ENCODE measurements around the gene DTNA.

Gene DTNA

DNA sequence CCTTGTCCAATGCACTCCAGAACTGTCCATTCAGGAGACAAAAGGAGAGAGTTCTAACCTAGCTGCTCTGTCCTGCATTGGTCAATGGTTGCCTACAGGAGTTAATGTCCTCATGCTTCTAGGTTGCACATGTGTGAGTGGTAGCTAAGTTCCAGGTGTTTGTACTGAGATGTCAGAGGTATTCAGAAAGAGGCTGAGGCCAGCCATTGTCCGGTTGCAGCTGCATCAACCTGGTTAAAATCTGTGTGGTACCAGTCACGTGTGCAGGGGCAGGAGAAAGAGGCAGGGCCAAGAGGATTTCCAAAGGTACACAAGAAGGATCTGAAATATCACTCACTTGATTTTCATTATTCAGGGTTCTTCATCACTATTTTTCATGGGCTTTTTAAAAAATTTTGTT, 70.8 kb downstream of the DTNA start:
- DNase-seq (ENCODE audit: low read depth), result no peak
- H3K4me3 ChIP-seq (replicated peaks; ENCODE audit: low read depth, low read length), result no peak overlapping the region
- TF ChIP-seq, protein P1, sequence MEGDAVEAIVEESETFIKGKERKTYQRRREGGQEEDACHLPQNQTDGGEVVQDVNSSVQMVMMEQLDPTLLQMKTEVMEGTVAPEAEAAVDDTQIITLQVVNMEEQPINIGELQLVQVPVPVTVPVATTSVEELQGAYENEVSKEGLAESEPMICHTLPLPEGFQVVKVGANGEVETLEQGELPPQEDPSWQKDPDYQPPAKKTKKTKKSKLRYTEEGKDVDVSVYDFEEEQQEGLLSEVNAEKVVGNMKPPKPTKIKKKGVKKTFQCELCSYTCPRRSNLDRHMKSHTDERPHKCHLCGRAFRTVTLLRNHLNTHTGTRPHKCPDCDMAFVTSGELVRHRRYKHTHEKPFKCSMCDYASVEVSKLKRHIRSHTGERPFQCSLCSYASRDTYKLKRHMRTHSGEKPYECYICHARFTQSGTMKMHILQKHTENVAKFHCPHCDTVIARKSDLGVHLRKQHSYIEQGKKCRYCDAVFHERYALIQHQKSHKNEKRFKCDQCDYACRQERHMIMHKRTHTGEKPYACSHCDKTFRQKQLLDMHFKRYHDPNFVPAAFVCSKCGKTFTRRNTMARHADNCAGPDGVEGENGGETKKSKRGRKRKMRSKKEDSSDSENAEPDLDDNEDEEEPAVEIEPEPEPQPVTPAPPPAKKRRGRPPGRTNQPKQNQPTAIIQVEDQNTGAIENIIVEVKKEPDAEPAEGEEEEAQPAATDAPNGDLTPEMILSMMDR (IDR thresholded peaks at IDR 0.05; ENCODE audit: low read length, missing control alignments), result no peak

DNA sequence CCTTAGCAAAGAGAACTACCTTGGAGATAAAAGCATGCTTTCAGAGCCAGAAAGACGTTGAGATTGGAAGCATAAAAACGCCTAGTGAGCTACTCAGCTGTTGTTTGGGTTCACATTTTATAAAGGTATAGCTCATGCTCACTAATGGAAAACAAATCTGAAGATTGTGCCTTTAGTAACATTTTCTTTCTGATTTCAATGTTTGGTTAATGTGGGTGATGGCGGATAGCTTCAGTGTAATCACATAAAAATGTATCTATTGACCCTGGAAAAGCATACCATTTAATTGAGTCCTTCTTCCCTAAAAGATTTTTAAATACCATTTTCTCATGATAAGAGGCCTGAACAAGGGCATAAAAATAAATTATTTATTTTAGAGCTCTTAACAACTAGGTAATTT, 73.4 kb downstream of the DTNA start:
- TF ChIP-seq, protein P1 (IDR thresholded peaks at IDR 0.05; ENCODE audit: low read length, missing control alignments), result no peak
- H3K4me3 ChIP-seq (replicated peaks; ENCODE audit: low read depth, low read length), result no peak overlapping the region
- no peak for DNase-seq (ENCODE audit: low read depth)

DNA sequence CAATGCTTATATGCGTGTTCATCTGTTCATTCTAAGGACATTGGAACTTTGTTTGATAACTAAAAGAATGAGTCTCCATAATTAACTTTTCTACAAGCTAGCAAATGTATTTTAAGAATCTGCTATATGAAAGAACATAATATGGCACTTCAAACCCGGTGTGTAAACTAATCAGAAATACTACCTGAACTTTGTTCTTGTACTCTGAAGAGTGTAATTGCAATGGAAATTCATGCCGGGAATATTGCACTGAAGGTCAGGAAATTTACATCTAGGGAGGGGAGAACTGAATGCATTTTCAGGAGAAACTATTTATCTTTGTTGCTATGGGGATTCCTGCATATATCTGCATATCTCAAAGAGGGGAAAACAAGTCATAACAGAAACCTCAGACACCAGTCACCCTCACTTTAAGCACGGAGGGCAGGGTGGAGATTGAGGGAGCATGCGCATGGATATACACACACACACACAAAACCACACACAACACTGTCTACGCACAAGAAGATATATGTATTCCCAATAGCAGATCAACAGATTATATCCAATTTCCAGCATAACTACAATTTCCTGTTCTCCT, 76.2 kb downstream of the DTNA start:
- no peak overlapping the region for H3K4me3 ChIP-seq (replicated peaks; ENCODE audit: low read depth, low read length)
- no peak for DNase-seq (ENCODE audit: low read depth)
- TF ChIP-seq, protein P1 (IDR thresholded peaks at IDR 0.05; ENCODE audit: low read length, missing control alignments), result no peak

DNA sequence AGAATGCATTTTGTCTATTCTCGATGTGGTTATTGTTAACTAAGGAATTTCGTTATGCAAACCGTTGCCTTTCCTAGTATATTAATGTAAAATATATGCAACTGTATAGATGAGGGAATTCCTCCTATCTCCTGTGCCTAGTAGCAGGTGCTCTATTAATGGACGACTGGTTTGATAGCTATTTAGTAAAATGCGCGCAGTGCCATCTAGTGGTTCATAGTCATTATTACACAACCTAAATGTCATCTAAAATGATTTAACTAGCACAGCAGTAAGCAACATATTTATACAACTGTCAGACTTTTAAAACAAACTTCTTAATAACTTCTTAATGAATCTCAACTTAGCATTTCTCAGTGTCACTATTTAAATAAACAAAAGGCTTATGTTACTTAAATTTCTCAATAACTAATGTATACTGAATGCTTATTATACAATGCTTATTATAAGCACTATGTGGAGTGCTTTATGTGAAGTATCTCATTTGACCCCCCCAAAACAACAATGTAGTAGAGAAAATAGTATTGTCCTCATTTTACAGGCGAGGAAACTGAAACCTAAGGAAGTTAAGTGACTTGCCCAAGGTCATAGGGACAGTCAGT, 77.9 kb downstream of the DTNA start:
- no peak overlapping the region for H3K4me3 ChIP-seq (replicated peaks; ENCODE audit: low read depth, low read length)
- peak; percentile 79 for DNase-seq (ENCODE audit: low read depth)
- TF ChIP-seq, protein P1 (IDR thresholded peaks at IDR 0.05; ENCODE audit: low read length, missing control alignments), result peak; percentile 65

DNA sequence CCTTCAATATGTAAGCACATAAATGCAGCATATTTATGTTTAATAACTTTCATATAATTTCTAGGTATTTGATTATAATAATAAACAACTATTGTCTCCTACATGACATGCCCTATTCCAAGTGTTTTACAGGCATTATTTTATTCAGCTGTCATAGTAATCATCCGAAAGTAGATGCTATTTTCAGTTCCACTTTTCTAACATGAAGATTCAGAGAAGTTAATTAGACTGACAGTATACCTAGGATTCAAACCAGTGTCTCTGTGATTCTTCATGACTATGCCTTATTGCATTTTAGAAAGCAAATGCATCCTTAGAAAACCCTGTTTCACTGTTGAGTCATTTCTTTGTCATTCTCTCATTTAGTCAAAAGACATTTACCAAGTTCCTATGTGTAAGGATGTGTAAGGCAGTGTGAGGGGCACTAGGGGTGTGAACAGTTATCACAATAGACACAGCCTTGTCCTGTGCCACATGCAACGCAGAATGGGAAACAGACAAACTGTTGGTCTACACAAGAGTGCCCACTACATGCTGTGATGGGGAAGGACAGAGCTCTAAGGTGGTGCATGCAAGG, 79.8 kb downstream of the DTNA start:
- H3K4me3 ChIP-seq (replicated peaks; ENCODE audit: low read depth, low read length), result no peak overlapping the region
- TF ChIP-seq, protein P1 (IDR thresholded peaks at IDR 0.05; ENCODE audit: low read length, missing control alignments), result no peak
- DNase-seq (ENCODE audit: low read depth), result no peak

DNA sequence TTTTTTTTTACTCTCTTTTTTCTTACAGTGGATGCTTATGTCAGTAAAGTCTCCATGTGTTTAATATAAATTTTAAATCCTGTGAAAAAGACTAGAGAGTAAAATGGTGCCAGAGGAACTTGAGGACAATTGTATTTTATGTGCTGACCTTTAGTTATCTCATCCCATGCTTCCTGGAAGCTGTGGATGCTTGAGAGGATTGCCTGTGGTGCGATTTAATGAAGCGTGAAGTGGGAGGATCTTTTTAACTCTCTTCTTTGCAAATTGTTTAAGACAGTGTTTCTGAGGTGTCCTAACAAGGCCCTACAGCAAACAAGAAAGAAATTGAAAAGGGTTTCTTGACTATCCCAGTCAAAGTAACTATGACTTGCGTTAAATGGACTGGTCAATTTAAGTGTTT, 84.2 kb downstream of the DTNA start:
- TF ChIP-seq, protein P1 (IDR thresholded peaks at IDR 0.05; ENCODE audit: low read length, missing control alignments), result no peak
- no peak for DNase-seq (ENCODE audit: low read depth)
- no peak overlapping the region for H3K4me3 ChIP-seq (replicated peaks; ENCODE audit: low read depth, low read length)
